Panc1 (cell line): ENCODE results near the gene PARP8.

Experiments used
- CTCF ChIP-seq: fragments of 450-650 bp; IDR thresholded peaks from 2 replicates; pipeline ENCODE4 v1.5.1; 2017; ENCODE audit warnings: mild to moderate bottlenecking
- POLR2AphosphoS5 ChIP-seq: IDR thresholded peaks from 2 replicates; pipeline ENCODE4 v1.6.1; 2012; ENCODE audit warnings: mild to moderate bottlenecking, low read depth, low read length, moderate library complexity

- no peak for TF ChIP-seq CTCF
- no peak for TF ChIP-seq POLR2AphosphoS5
Measured at GRCh38 chr5:50730336-50730735, 63.9 kb downstream of the PARP8 start.
